Thoracic aorta (tissue), 2 donors: ENCODE measurements around the gene S100A2. TPM values are rescaled to one million over a fixed set of nuclear protein-coding genes. Genes with fewer than 3 reads are reported as not detected.
"Not testable (repeated sequence)": the region's sequence is repeated elsewhere in the genome, so short reads cannot be mapped to it uniquely, and the experiment has no call there.

Experiments
- ATAC-seq: fragments of 150-250 bp; one replicate; pipeline ENCODE4 v1.8.0; 2017; ENCODE audit warnings: low read depth; ENCODE audit not compliant: insufficient number of reproducible peaks, low FRiP score
- DNase-seq: peaks from one replicate; pipeline ENCODE4 v3.0.0-alpha.2; 2020; ENCODE audit warnings: low spot score
- H3K27ac ChIP-seq, 2 donors: fragments of 200-600 bp; sonication (generic); 1 replicate in 1 of 2; 2 replicates in 1 of 2; pipeline ENCODE4 v1.5.1; 2016; ENCODE audit warnings: mild to moderate bottlenecking in 2 of 2, moderate library complexity in 2 of 2
- H3K27me3 ChIP-seq: fragments of 200-600 bp; sonication (generic); replicated peaks from 2 replicates; pipeline ENCODE4 v1.6.0; 2016; ENCODE audit warnings: mild to moderate bottlenecking; ENCODE audit not compliant: insufficient read depth
- H3K36me3 ChIP-seq: fragments of 200-600 bp; sonication (generic); one replicate; pipeline ENCODE4 v1.5.1; 2016
- H3K4me1 ChIP-seq, 2 donors: fragments of 200-600 bp; sonication (generic); 1 replicate in 1 of 2; 2 replicates in 1 of 2; pipeline versions ENCODE4 v1.5.1 to v1.6.0; 2016; ENCODE audit warnings: low read depth in 2 of 2, mild to moderate bottlenecking in 1 of 2; ENCODE audit not compliant: control insufficient read depth in 1 of 2
- H3K4me3 ChIP-seq: fragments of 200-600 bp; sonication (generic); 2 replicates; pipeline ENCODE4 v1.5.1; 2016; ENCODE audit warnings: mild to moderate bottlenecking
- H3K9me3 ChIP-seq: fragments of 200-600 bp; sonication (generic); 2 replicates; pipeline ENCODE4 v1.5.1; 2016
- CTCF ChIP-seq: fragments of 200-600 bp; sonication (generic); IDR thresholded peaks from one replicate; pipeline ENCODE4 v1.5.1; 2019; ENCODE audit warnings: antibody characterized with exemption
- total RNA-seq, 2 donors: library from RNA; depleted of rRNA; stranded (reverse); fragments of >200 nt; gene quantifications; one replicate each; pipeline versions ENCODE4 v1.1.0 to v1.2.3, GENCODE V29; 2016

S100A2 gene
- total RNA-seq, 2 donors from 2014 or later: 1.1 to 2.9 TPM

- H3K27ac ChIP-seq: no peak overlapping the region
- H3K4me1 ChIP-seq: peaks cover 0 to 10% of the 10 kb centered on the region in 2 donors
- TF ChIP-seq CTCF: no peak
- H3K9me3 ChIP-seq: no peaks in the 10 kb centered on the region
- H3K27me3 ChIP-seq: no peaks in the 10 kb centered on the region
- DNase-seq (no peak), ATAC-seq (no peak)
- no peaks in the 10 kb centered on the region for H3K36me3 ChIP-seq
- H3K4me3 ChIP-seq: no peak overlapping the region
These were observed 13.3 kb upstream of the S100A2 start for GRCh38 chr1:153578936-153579335.

GRCh38 chr1:153578490-153578889 is 12.8 kb upstream of the S100A2 start:
- no peak overlapping the region for H3K4me3 ChIP-seq
- H3K27me3 ChIP-seq: no peaks in the 10 kb centered on the region
- ATAC-seq: no peak
- no peak for DNase-seq
- H3K36me3 ChIP-seq: no peaks in the 10 kb centered on the region
- H3K9me3 ChIP-seq: no peaks in the 10 kb centered on the region
- H3K27ac ChIP-seq: no peak overlapping the region
- H3K4me1 ChIP-seq: peaks cover 0 to 10% of the 10 kb centered on the region in 2 donors
- TF ChIP-seq CTCF: no peak

GRCh38 chr1:153577624-153578051 is 12.0 kb upstream of the S100A2 start:
- DNase-seq: no peak
- ATAC-seq: no peak
- H3K27ac ChIP-seq: no peak overlapping the region

GRCh38 chr1:153577138-153577537 is 11.5 kb upstream of the S100A2 start:
- Histone ChIP-seq H3K36me3 (no peaks in the 10 kb centered on the region), H3K27ac (no peak overlapping the region), H3K4me3 (no peak overlapping the region), H3K9me3 (no peaks in the 10 kb centered on the region), H3K4me1 (peaks cover 5 to 22% of the 10 kb centered on the region in 2 donors), H3K27me3 (no peaks in the 10 kb centered on the region)
- TF ChIP-seq CTCF: no peak
- no peak for ATAC-seq
- no peak for DNase-seq

More at GRCh38 chr1:153577624-153578051, 12.0 kb upstream of the S100A2 start:
- Histone ChIP-seq H3K27me3 (no peaks in the 10 kb centered on the region), H3K4me3 (no peak overlapping the region), H3K4me1 (peaks cover 5 to 17% of the 10 kb centered on the region in 2 donors), H3K9me3 (no peaks in the 10 kb centered on the region), H3K36me3 (no peaks in the 10 kb centered on the region)
- TF ChIP-seq CTCF: no peak

GRCh38 chr1:153575497-153575896 is 9.9 kb upstream of the S100A2 start:
- ATAC-seq, H3K9me3 ChIP-seq, H3K36me3 ChIP-seq, DNase-seq, H3K27ac ChIP-seq, H3K4me3 ChIP-seq, H3K27me3 ChIP-seq: not testable (repeated sequence)
- H3K4me1 ChIP-seq: peaks cover 5 to 26% of the 10 kb centered on the region in 2 donors

- H3K4me1 ChIP-seq: peaks cover 5 to 26% of the 10 kb centered on the region in 2 donors
- H3K4me3 ChIP-seq, DNase-seq, H3K36me3 ChIP-seq, H3K9me3 ChIP-seq, H3K27ac ChIP-seq, H3K27me3 ChIP-seq, ATAC-seq: not testable (repeated sequence)
These were observed 9.4 kb upstream of the S100A2 start for GRCh38 chr1:153575081-153575491.
